Endothelial cell of umbilical vein (primary cell): ENCODE data around the gene PGAP1.

ENCODE experiments used
- EZH2 ChIP-seq: IDR thresholded peaks from 2 replicates; pipeline ENCODE4 v1.6.1; 2012; ENCODE audit warnings: borderline replicate concordance, low read depth, mild to moderate bottlenecking, moderate library complexity, low read length, inconsistent platforms; ENCODE audit not compliant: severe bottlenecking
- POLR2A ChIP-seq: IDR thresholded peaks from 2 replicates; pipeline ENCODE4 v1.6.1; 2012; ENCODE audit warnings: low read depth, mild to moderate bottlenecking, control low read depth, low read length
- TF ChIP-seq, protein P1 (sequence below): IDR thresholded peaks from 2 replicates; pipeline ENCODE4 v1.6.1; 2011; ENCODE audit not compliant: insufficient read depth, insufficient read length

DNA sequence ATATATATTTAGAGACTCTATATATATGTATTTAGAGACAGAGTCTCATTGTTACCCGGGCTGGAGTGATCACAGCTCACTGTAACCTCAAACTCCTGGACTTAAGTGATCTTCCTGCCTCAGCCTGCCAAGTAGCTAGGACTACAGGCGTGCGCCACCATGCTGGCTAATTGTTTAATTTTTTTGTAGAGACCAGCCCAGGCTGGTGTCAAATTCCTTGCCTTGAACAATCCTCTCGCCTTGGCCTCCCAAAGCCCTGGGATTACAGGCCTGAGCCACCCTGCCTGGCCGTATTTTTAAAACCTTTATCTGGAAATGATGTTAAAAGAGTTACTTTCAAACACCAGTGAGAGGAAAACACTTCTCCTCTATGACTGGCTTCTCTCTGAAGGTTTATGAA is 30.9 kb upstream of the PGAP1 start:
- TF ChIP-seq, protein P1, sequence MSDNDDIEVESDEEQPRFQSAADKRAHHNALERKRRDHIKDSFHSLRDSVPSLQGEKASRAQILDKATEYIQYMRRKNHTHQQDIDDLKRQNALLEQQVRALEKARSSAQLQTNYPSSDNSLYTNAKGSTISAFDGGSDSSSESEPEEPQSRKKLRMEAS = no peak
- TF ChIP-seq POLR2A (no peak), EZH2 (no peak)
